HEK293T (cell line): ENCODE data around the gene HLF.

Experiments used
- CTCF ChIA-PET: fragments of 350-600 bp; formaldehyde crosslinking; extraction: SDS; loops from one replicate; lab custom pipeline; 2021; ENCODE audit warnings: antibody characterized with exemption, inconsistent platforms; lab: Yijun Ruan, JAX
- POLR2A ChIA-PET: fragments of 350-600 bp; formaldehyde crosslinking; extraction: SDS; loops from one replicate; lab custom pipeline; 2020; ENCODE audit warnings: antibody characterized with exemption, inconsistent platforms; lab: Yijun Ruan, JAX
- DNase-seq: peaks from one replicate; pipeline ENCODE4 v3.0.0; 2012; ENCODE audit warnings: mixed read lengths; ENCODE audit errors: extremely low spot score
- ARNT ChIP-seq: fragments of 450-650 bp; IDR thresholded peaks from 2 replicates; pipeline ENCODE4 v1.6.1; 2017; ENCODE audit warnings: mild to moderate bottlenecking
- BHLHE40 ChIP-seq: fragments of 450-650 bp; IDR thresholded peaks from 2 replicates; pipeline ENCODE4 v1.6.1; 2016; ENCODE audit warnings: mild to moderate bottlenecking, moderate library complexity, borderline replicate concordance
- CTBP1 ChIP-seq: fragments of 450-650 bp; IDR thresholded peaks from 2 replicates; pipeline ENCODE4 v1.6.1; 2016; ENCODE audit warnings: borderline replicate concordance
- ELF4 ChIP-seq: fragments of 450-650 bp; IDR thresholded peaks from 2 replicates; pipeline ENCODE4 v1.6.1; 2017; ENCODE audit warnings: antibody characterized with exemption
- FOXA1 ChIP-seq: fragments of 450-650 bp; IDR thresholded peaks from 2 replicates; pipeline ENCODE4 v1.6.1; 2016; ENCODE audit warnings: mild to moderate bottlenecking
- FOXK2 ChIP-seq: fragments of 450-650 bp; IDR thresholded peaks from 2 replicates; pipeline ENCODE4 v1.6.1; 2016; ENCODE audit warnings: mild to moderate bottlenecking
- FOXM1 ChIP-seq: fragments of 450-650 bp; IDR thresholded peaks from 2 replicates; pipeline ENCODE4 v1.6.1; 2017; ENCODE audit warnings: mild to moderate bottlenecking, borderline replicate concordance
- HDGF ChIP-seq: fragments of 450-650 bp; IDR thresholded peaks from 2 replicates; pipeline ENCODE4 v1.6.1; 2017; ENCODE audit warnings: antibody characterized with exemption, borderline replicate concordance
- L3MBTL2 ChIP-seq: fragments of 450-650 bp; conservative IDR thresholded peaks from 2 replicates; pipeline ENCODE4 v1.6.1; 2016; ENCODE audit warnings: mild to moderate bottlenecking
- LEF1 ChIP-seq: fragments of 450-650 bp; IDR thresholded peaks from 2 replicates; pipeline ENCODE4 v1.6.1; 2017; ENCODE audit warnings: mild to moderate bottlenecking, borderline replicate concordance
- NFRKB ChIP-seq: fragments of 450-650 bp; IDR thresholded peaks from 2 replicates; pipeline ENCODE4 v1.6.1; 2016; ENCODE audit warnings: mild to moderate bottlenecking, moderate library complexity
- PKNOX1 ChIP-seq: fragments of 450-650 bp; IDR thresholded peaks from 2 replicates; pipeline ENCODE4 v1.6.1; 2016
- SP1 ChIP-seq: fragments of 450-650 bp; IDR thresholded peaks from 2 replicates; pipeline ENCODE4 v1.6.1; 2017
- SUZ12 ChIP-seq: fragments of 450-650 bp; IDR thresholded peaks from 2 replicates; pipeline ENCODE4 v1.6.1; 2016; ENCODE audit warnings: mild to moderate bottlenecking
- TARDBP ChIP-seq: fragments of 450-650 bp; IDR thresholded peaks from 2 replicates; pipeline ENCODE4 v1.6.1; 2016
- ZNF384 ChIP-seq: fragments of 450-650 bp; IDR thresholded peaks from 2 replicates; pipeline ENCODE4 v1.6.1; 2016

The HLF gene

GRCh38 chr17:55241097-55241496 is 23.7 kb upstream of the HLF start:
- no peak for DNase-seq
- ChIA-PET CTCF (interaction anchor here (0.9 kb wide), 1 partner anchor 57 kb away, joined by 3 read pairs; no protein-coding TSS in a partner anchor), POLR2A (no interaction called here)
- TF ChIP-seq FOXM1: no peak
- no peak for TF ChIP-seq ELF4
- no peak for TF ChIP-seq NFRKB

- TF ChIP-seq HDGF: no peak
- no peak for TF ChIP-seq L3MBTL2
- no peak for TF ChIP-seq CTBP1
- TF ChIP-seq FOXA1: no peak
- no peak for TF ChIP-seq SUZ12
- no peak for TF ChIP-seq FOXK2
- no peak for TF ChIP-seq LEF1
- TF ChIP-seq ELF4: no peak
- TF ChIP-seq ZNF384: no peak
- TF ChIP-seq PKNOX1: no peak
- TF ChIP-seq SP1: no peak
- TF ChIP-seq FOXM1: no peak
- TF ChIP-seq ARNT: no peak
- no peak for TF ChIP-seq NFRKB
- no peak for TF ChIP-seq BHLHE40
- TF ChIP-seq TARDBP: no peak
- CTCF ChIA-PET: no interaction called here
- POLR2A ChIA-PET: no interaction called here
Measured at GRCh38 chr17:55242476-55242875, 22.3 kb upstream of the HLF start.

GRCh38 chr17:55245986-55246385 is 18.8 kb upstream of the HLF start:
- DNase-seq: no peak
- POLR2A ChIA-PET: no interaction called here
- TF ChIP-seq FOXK2 (no peak), LEF1 (no peak), L3MBTL2 (no peak), SP1 (no peak), CTBP1 (no peak), SUZ12 (no peak)
- CTCF ChIA-PET: no interaction called here

More at GRCh38 chr17:55242476-55242875, 22.3 kb upstream of the HLF start:
- DNase-seq: no peak

- ChIA-PET CTCF (no interaction called here), POLR2A (no interaction called here)
- no peak for TF ChIP-seq PKNOX1
- TF ChIP-seq TARDBP: no peak
- TF ChIP-seq SUZ12: no peak
- TF ChIP-seq ELF4: no peak
- TF ChIP-seq L3MBTL2: no peak
- TF ChIP-seq SP1: no peak
- no peak for TF ChIP-seq FOXM1
- no peak for TF ChIP-seq ZNF384
- TF ChIP-seq LEF1: no peak
- no peak for TF ChIP-seq FOXK2
- TF ChIP-seq ARNT: no peak
- TF ChIP-seq NFRKB: no peak
- TF ChIP-seq HDGF: no peak
- DNase-seq: no peak
Measured at GRCh38 chr17:55246583-55246982, 18.2 kb upstream of the HLF start.

GRCh38 chr17:55248077-55248476 is 16.7 kb upstream of the HLF start:
- DNase-seq: no peak
- CTCF ChIA-PET: no interaction called here
- TF ChIP-seq TARDBP (no peak), ZNF384 (no peak)
- POLR2A ChIA-PET: no interaction called here

GRCh38 chr17:55249861-55250260 is 14.9 kb upstream of the HLF start:
- no peak for DNase-seq
- ChIA-PET CTCF (interaction anchor here (0.8 kb wide), 1 partner anchor 256 kb away, joined by 3 read pairs; no protein-coding TSS in a partner anchor), POLR2A (no interaction called here)
- TF ChIP-seq PKNOX1: no peak
- no peak for TF ChIP-seq ZNF384
- no peak for TF ChIP-seq ARNT
- TF ChIP-seq FOXK2: no peak
- TF ChIP-seq BHLHE40: no peak
- TF ChIP-seq NFRKB: no peak
- no peak for TF ChIP-seq FOXA1
- no peak for TF ChIP-seq CTBP1
- TF ChIP-seq SP1: no peak
- no peak for TF ChIP-seq ELF4
- no peak for TF ChIP-seq LEF1
- no peak for TF ChIP-seq TARDBP
- TF ChIP-seq L3MBTL2: no peak
- TF ChIP-seq FOXM1: no peak
- TF ChIP-seq HDGF: no peak
- TF ChIP-seq SUZ12: no peak

GRCh38 chr17:55254375-55254774 is 10.4 kb upstream of the HLF start:
- ChIA-PET CTCF (no interaction called here), POLR2A (no interaction called here)
- TF ChIP-seq SUZ12 (no peak), ARNT (no peak), PKNOX1 (no peak), LEF1 (no peak), SP1 (no peak), HDGF (no peak), FOXK2 (no peak), CTBP1 (no peak), BHLHE40 (no peak), ZNF384 (no peak), L3MBTL2 (no peak), FOXA1 (no peak), FOXM1 (no peak), TARDBP (no peak), ELF4 (no peak)
- DNase-seq: no peak
